WTC11 (cell line): ENCODE data around the gene PDE3B. TPM values are rescaled to one million over a fixed set of nuclear protein-coding genes. Genes with fewer than 3 reads are reported as not detected.

Experiments used
- ATAC-seq: fragments of 200-7000 bp; cut with Tn5 transposase; 2 replicates; pipeline ENCODE4 v1.10.0; 2021; ENCODE audit warnings: mild to moderate bottlenecking, moderate library complexity
- CTCF ChIA-PET: fragments of 300-600 bp; sonication (Branson Sonifier 250); formaldehyde crosslinking; loops from one replicate; lab custom pipeline; 2021; ENCODE audit warnings: antibody characterized with exemption; lab: Charles Lee
- POLR2A ChIA-PET: fragments of 350-600 bp; sonication (Branson Sonifier 250); formaldehyde crosslinking; loops from one replicate; lab custom pipeline; 2021; ENCODE audit warnings: antibody characterized with exemption; lab: Charles Lee
- DNase-seq: peaks from one replicate; pipeline ENCODE4 v3.0.0; 2021; ENCODE audit warnings: low spot score
- H3K27ac Mint-ChIP-seq: 2 replicates; pipeline ENCODE4 v1.8.0; 2021; ENCODE audit warnings: mixed read lengths
- H3K27me3 Mint-ChIP-seq: 2 replicates; pipeline ENCODE4 v1.8.0; 2021; ENCODE audit warnings: low read depth, mild to moderate bottlenecking, moderate library complexity, mixed read lengths
- H3K36me3 Mint-ChIP-seq: 2 replicates; pipeline ENCODE4 v1.8.0; 2021; ENCODE audit warnings: mixed read lengths
- H3K4me1 Mint-ChIP-seq: 2 replicates; pipeline ENCODE4 v1.8.0; 2022; ENCODE audit warnings: mixed read lengths
- H3K4me3 Mint-ChIP-seq: 2 replicates; pipeline ENCODE4 v1.8.0; 2021; ENCODE audit warnings: mild to moderate bottlenecking, moderate library complexity, mixed read lengths
- H3K9me3 Mint-ChIP-seq: 2 replicates; pipeline ENCODE4 v1.8.0; 2021; ENCODE audit warnings: mixed read lengths
- ATF1 ChIP-seq: sonication (generic); formaldehyde crosslinking; IDR thresholded peaks from 2 replicates; pipeline ENCODE4 v1.8.1; 2023; ENCODE audit warnings: mild to moderate bottlenecking, moderate library complexity, missing genetic modification reagents
- ATF2 ChIP-seq: sonication (generic); formaldehyde crosslinking; IDR thresholded peaks from 2 replicates; pipeline ENCODE4 v1.8.1; 2022; ENCODE audit warnings: low read depth, missing genetic modification reagents, borderline replicate concordance
- E2F4 ChIP-seq: sonication (generic); formaldehyde crosslinking; IDR thresholded peaks from 2 replicates; pipeline ENCODE4 v1.8.1; 2022; ENCODE audit warnings: low read depth, mild to moderate bottlenecking, moderate library complexity, missing genetic modification reagents, borderline replicate concordance
- EMX1 ChIP-seq: fragments of 250-450 bp; sonication (Bioruptor Pico); IDR thresholded peaks from 2 replicates; pipeline ENCODE4 v1.8.0; 2021; ENCODE audit warnings: mild to moderate bottlenecking
- GTF2I ChIP-seq: fragments of 250-450 bp; sonication (Bioruptor Pico); conservative IDR thresholded peaks from 2 replicates; pipeline ENCODE4 v1.4.0; 2021; ENCODE audit warnings: mild to moderate bottlenecking
- HMGA2 ChIP-seq: fragments of 250-450 bp; sonication (Bioruptor Pico); IDR thresholded peaks from 2 replicates; pipeline ENCODE4 v1.4.0; 2021; ENCODE audit warnings: mild to moderate bottlenecking, moderate library complexity
- MXD4 ChIP-seq: fragments of 250-450 bp; sonication (Bioruptor Pico); IDR thresholded peaks from 2 replicates; pipeline ENCODE4 v1.8.0; 2021; ENCODE audit warnings: mild to moderate bottlenecking, moderate library complexity, borderline replicate concordance
- MYBL2 ChIP-seq: sonication (generic); formaldehyde crosslinking; IDR thresholded peaks from 2 replicates; pipeline ENCODE4 v1.8.1; 2023; ENCODE audit warnings: mild to moderate bottlenecking, moderate library complexity, missing genetic modification reagents
- NR1H2 ChIP-seq: sonication (generic); formaldehyde crosslinking; IDR thresholded peaks from 2 replicates; pipeline ENCODE4 v1.9.0; 2021; ENCODE audit warnings: mild to moderate bottlenecking, moderate library complexity, missing genetic modification reagents
- SOX15 ChIP-seq: fragments of 250-450 bp; sonication (Bioruptor Pico); IDR thresholded peaks from 2 replicates; pipeline ENCODE4 v1.9.0; 2021; ENCODE audit warnings: mild to moderate bottlenecking
- TCF7 ChIP-seq: sonication (generic); formaldehyde crosslinking; IDR thresholded peaks from 2 replicates; pipeline ENCODE4 v1.8.0; 2022; ENCODE audit warnings: mild to moderate bottlenecking, low read depth, missing genetic modification reagents, moderate library complexity
- TEAD1 ChIP-seq: sonication (generic); formaldehyde crosslinking; IDR thresholded peaks from 2 replicates; pipeline ENCODE4 v1.8.0; 2022; ENCODE audit warnings: mild to moderate bottlenecking, missing genetic modification reagents
- ZBTB21 ChIP-seq: sonication (generic); formaldehyde crosslinking; IDR thresholded peaks from 2 replicates; pipeline ENCODE4 v1.8.1; 2023; ENCODE audit warnings: mild to moderate bottlenecking, missing genetic modification reagents, borderline replicate concordance
- ZNF121 ChIP-seq: sonication (generic); formaldehyde crosslinking; IDR thresholded peaks from 2 replicates; pipeline ENCODE4 v1.8.0; 2023; ENCODE audit warnings: missing genetic modification reagents
- ZNF232 ChIP-seq: sonication (generic); formaldehyde crosslinking; IDR thresholded peaks from 2 replicates; pipeline ENCODE4 v1.8.0; 2022; ENCODE audit warnings: mild to moderate bottlenecking, missing genetic modification reagents
- ZNF317 ChIP-seq: sonication (generic); formaldehyde crosslinking; IDR thresholded peaks from 2 replicates; pipeline ENCODE4 v1.8.1; 2023; ENCODE audit warnings: low read depth, mild to moderate bottlenecking, moderate library complexity, missing genetic modification reagents, borderline replicate concordance
- ZNF425 ChIP-seq: fragments of 250-450 bp; sonication (Bioruptor Pico); conservative IDR thresholded peaks from 2 replicates; pipeline ENCODE4 v1.9.0; 2021; ENCODE audit warnings: mild to moderate bottlenecking
- ZNF671 ChIP-seq: fragments of 250-450 bp; sonication (Bioruptor Pico); IDR thresholded peaks from 2 replicates; pipeline ENCODE4 v1.8.0; 2021; ENCODE audit warnings: mild to moderate bottlenecking
- total RNA-seq: library from RNA; stranded (reverse); gene quantifications from 3 replicates; pipeline ENCODE4 v1.2.3, GENCODE V29; 2021
- TF ChIP-seq, protein P1 (sequence below): sonication (generic); formaldehyde crosslinking; IDR thresholded peaks from 2 replicates; pipeline ENCODE4 v1.8.0; 2022; ENCODE audit warnings: mild to moderate bottlenecking, missing genetic modification reagents
- TF ChIP-seq, protein P2 (sequence below): sonication (generic); formaldehyde crosslinking; IDR thresholded peaks from 2 replicates; pipeline ENCODE4 v1.8.1; 2023; ENCODE audit warnings: mild to moderate bottlenecking, missing genetic modification reagents
- TF ChIP-seq, protein P3 (sequence below): sonication (generic); formaldehyde crosslinking; IDR thresholded peaks from 2 replicates; pipeline ENCODE4 v1.8.1; 2022; ENCODE audit warnings: mild to moderate bottlenecking, moderate library complexity, missing genetic modification reagents

PDE3B gene
- total RNA-seq, 1 experiment from 2014 or later: 9.6 TPM

- no peak for TF ChIP-seq ZBTB21 (CRISPR knock-in tag)
- no peak for TF ChIP-seq EMX1
- no peak for TF ChIP-seq TCF7 (CRISPR knock-in tag)
- TF ChIP-seq, protein P1, sequence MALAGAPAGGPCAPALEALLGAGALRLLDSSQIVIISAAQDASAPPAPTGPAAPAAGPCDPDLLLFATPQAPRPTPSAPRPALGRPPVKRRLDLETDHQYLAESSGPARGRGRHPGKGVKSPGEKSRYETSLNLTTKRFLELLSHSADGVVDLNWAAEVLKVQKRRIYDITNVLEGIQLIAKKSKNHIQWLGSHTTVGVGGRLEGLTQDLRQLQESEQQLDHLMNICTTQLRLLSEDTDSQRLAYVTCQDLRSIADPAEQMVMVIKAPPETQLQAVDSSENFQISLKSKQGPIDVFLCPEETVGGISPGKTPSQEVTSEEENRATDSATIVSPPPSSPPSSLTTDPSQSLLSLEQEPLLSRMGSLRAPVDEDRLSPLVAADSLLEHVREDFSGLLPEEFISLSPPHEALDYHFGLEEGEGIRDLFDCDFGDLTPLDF: no peak
- TF ChIP-seq HMGA2: no peak
- TF ChIP-seq, all 79 proteins: peak for 0
Measured at GRCh38 chr11:14636119-14636518, 7.5 kb upstream of the PDE3B start (continued).

GRCh38 chr11:14637868-14638409, 5.7 kb upstream of the PDE3B start:
- POLR2A ChIA-PET: interaction anchor here (0.6 kb wide), 1 partner anchor 17 kb away, joined by 3 read pairs; no protein-coding TSS in a partner anchor
- no peak for ATAC-seq
- H3K4me3 Mint-ChIP-seq: no peak overlapping the region
- DNase-seq: no peak
- CTCF ChIA-PET: interaction anchor here (0.6 to 1.6 kb wide), 3 partner anchors 16 to 1760 kb away, joined by 6 to 11 read pairs (median 7); no protein-coding TSS in a partner anchor
- H3K36me3 Mint-ChIP-seq: no peaks in the 10 kb centered on the region
- H3K4me1 Mint-ChIP-seq: peaks cover 16% of the 10 kb centered on the region
- peaks cover 27% of the 10 kb centered on the region for H3K27me3 Mint-ChIP-seq
- no peak for TF ChIP-seq MYBL2
- no peak for TF ChIP-seq ATF1 (CRISPR knock-in tag)
- TF ChIP-seq HMGA2: no peak
- no peak for TF ChIP-seq MXD4 (CRISPR knock-in tag)
- no peak for TF ChIP-seq ZBTB21 (CRISPR knock-in tag)
- no peak for TF ChIP-seq GTF2I (CRISPR knock-in tag)
- no peak for TF ChIP-seq ZNF317 (CRISPR knock-in tag)
- TF ChIP-seq, protein P2, sequence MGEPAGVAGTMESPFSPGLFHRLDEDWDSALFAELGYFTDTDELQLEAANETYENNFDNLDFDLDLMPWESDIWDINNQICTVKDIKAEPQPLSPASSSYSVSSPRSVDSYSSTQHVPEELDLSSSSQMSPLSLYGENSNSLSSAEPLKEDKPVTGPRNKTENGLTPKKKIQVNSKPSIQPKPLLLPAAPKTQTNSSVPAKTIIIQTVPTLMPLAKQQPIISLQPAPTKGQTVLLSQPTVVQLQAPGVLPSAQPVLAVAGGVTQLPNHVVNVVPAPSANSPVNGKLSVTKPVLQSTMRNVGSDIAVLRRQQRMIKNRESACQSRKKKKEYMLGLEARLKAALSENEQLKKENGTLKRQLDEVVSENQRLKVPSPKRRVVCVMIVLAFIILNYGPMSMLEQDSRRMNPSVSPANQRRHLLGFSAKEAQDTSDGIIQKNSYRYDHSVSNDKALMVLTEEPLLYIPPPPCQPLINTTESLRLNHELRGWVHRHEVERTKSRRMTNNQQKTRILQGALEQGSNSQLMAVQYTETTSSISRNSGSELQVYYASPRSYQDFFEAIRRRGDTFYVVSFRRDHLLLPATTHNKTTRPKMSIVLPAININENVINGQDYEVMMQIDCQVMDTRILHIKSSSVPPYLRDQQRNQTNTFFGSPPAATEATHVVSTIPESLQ (CRISPR knock-in tag): no peak
- TF ChIP-seq ATF2 (CRISPR knock-in tag): no peak
- no peak for TF ChIP-seq E2F4 (CRISPR knock-in tag)
- TF ChIP-seq ZNF121 (CRISPR knock-in tag): no peak
- no peak for TF ChIP-seq ZNF425
- TF ChIP-seq TEAD1 (CRISPR knock-in tag): no peak
- no peak for TF ChIP-seq SOX15 (CRISPR knock-in tag)
- TF ChIP-seq, protein P1: no peak
- TF ChIP-seq, protein P3, sequence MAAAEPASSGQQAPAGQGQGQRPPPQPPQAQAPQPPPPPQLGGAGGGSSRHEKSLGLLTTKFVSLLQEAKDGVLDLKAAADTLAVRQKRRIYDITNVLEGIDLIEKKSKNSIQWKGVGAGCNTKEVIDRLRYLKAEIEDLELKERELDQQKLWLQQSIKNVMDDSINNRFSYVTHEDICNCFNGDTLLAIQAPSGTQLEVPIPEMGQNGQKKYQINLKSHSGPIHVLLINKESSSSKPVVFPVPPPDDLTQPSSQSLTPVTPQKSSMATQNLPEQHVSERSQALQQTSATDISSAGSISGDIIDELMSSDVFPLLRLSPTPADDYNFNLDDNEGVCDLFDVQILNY (CRISPR knock-in tag): no peak
- no peak for TF ChIP-seq ZNF232
- TF ChIP-seq ZNF671 (CRISPR knock-in tag): no peak
- TF ChIP-seq NR1H2 (CRISPR knock-in tag): no peak
- no peaks in the 10 kb centered on the region for H3K9me3 Mint-ChIP-seq
- H3K27ac Mint-ChIP-seq: no peak overlapping the region
